Measurements from ENCODE around the gene BCAS3.

DNA sequence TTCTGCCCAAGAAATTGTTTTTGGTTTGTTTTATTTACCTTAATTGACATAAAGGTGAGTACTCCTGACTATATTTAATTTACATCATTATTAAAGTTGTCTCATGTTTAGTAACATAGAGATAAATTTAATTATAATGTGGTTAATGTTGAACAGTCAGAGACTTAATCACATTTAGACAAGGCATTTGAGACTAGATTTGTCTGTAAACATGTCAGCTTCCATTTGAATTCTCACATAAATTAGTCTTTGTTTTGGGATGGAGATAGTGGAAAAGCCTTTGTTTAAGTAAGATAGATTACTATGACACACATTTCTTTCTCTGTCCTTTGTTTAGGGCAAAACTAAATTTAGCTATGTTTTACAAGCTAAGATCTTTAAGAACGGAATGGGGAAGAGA is 18.5 kb upstream of the BCAS3 start:
- no peak for TF ChIP-seq CTCF (IDR thresholded peaks at IDR 0.05; ENCODE audit: low read length)
- TF ChIP-seq EZH2 (IDR thresholded peaks at IDR 0.05; ENCODE audit: borderline replicate concordance, low read length), result no peak

Data from OCI-LY1 (cell line).